Measurements from ENCODE around the gene MOB3A. TPM values are rescaled to one million over a fixed set of nuclear protein-coding genes. Genes with fewer than 3 reads are reported as not detected.

Gene MOB3A
- total and polyA plus RNA-seq, 10 of the 15 experiments (the other 5 are each of a cell fraction or from before 2014, with no cell fraction given): 7.5 to 229 (median 79.4) TPM

DNA sequence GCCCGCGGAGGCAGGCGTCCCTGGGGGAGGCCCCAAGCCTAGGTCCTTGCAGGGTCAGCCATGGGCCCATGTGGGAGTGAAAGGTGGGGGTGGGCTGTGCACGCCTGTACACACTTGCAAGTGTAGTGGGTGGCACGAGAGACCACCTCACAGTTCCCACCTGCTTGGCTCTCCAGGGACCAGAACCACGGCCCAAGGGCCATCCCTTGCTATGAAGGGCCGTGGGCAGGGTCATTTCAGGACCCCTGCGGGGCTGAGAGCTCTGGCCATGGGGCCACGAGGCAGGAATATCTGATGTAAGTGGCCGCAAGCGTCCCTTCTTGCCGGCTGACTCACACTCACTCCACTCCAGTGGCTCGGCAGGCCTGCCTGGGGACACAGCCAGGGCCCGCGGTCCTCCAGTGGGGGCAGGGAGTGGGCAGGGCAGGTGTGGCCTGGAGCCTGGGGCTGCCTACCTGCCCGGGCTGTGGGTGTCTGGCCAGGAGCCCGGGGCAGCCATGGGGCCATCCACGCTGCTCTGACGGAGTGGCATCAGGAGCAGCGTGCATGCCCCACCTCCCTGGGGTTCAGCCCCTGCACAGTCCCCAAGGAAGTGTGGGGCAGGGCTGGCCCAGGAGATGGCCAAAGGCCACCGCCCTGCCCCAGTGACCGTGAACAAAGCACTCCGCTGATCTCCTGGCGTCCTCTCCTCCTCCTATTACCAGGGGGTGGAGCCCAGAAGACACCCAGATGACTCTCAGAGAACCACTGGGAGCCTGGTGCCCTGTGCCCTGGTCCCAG is 36.5 kb downstream of the MOB3A start:
- WGBS (ENCODE audit: insufficient coverage, insufficient replicate concordance, low lambda C conversion rate, missing lambda C conversion rate): 72% methylated on average over 22 of the region's 24 CpGs
- intact Hi-C loops (cut with micrococcal nuclease; ENCODE audit: unreplicated experiment): loop anchor here (5.0 kb wide), 1 partner anchor 42 kb away; the partner anchor contains the start of gene BTBD2
- no peaks in the 10 kb centered on the region for H3K27me3 ChIP-seq (replicated peaks in 1 of 2; ENCODE audit: control insufficient read depth in 2 of 2, insufficient read depth in 2 of 2, low read length in 1 of 2)
- ChIA-PET CTCF (interaction anchor here (0.9 kb wide), 1 partner anchor 8 kb away, joined by 3 read pairs; no protein-coding TSS in a partner anchor), RAD21 (ENCODE audit: unreplicated experiment) (interaction anchor here (1.2 kb wide), 2 partner anchors 8 to 17 kb away, joined by 4 read pairs; no protein-coding TSS in a partner anchor), SMC1A (ENCODE audit: uncharacterized antibody, unreplicated experiment) (no interaction called here), POLR2A (interaction anchor here (0.7 to 1.6 kb wide), 7 partner anchors 8 to 33 kb away, joined by 3 to 13 read pairs (median 7); no protein-coding TSS in a partner anchor)
- FAIRE-seq: no peak
- H3K4me2 ChIP-seq (ENCODE audit: control insufficient read depth, insufficient read depth): peak overlapping the region; percentile 99
- H4K20me1 ChIP-seq (ENCODE audit: control insufficient read depth, insufficient read depth): no peaks in the 10 kb centered on the region
- H3K4me3 ChIP-seq: peak overlapping the region; percentile 88
- peak overlapping the region; percentile 97; the same call in 1 of the 2 replicates for H3K9ac ChIP-seq (ENCODE audit: control insufficient read depth, insufficient read depth, low read length)
- BruUV-seq (replicated peaks): no TSS peak
- no peak for DNase-seq (ENCODE audit: low read depth, low spot score)
- TF ChIP-seq, protein P1, sequence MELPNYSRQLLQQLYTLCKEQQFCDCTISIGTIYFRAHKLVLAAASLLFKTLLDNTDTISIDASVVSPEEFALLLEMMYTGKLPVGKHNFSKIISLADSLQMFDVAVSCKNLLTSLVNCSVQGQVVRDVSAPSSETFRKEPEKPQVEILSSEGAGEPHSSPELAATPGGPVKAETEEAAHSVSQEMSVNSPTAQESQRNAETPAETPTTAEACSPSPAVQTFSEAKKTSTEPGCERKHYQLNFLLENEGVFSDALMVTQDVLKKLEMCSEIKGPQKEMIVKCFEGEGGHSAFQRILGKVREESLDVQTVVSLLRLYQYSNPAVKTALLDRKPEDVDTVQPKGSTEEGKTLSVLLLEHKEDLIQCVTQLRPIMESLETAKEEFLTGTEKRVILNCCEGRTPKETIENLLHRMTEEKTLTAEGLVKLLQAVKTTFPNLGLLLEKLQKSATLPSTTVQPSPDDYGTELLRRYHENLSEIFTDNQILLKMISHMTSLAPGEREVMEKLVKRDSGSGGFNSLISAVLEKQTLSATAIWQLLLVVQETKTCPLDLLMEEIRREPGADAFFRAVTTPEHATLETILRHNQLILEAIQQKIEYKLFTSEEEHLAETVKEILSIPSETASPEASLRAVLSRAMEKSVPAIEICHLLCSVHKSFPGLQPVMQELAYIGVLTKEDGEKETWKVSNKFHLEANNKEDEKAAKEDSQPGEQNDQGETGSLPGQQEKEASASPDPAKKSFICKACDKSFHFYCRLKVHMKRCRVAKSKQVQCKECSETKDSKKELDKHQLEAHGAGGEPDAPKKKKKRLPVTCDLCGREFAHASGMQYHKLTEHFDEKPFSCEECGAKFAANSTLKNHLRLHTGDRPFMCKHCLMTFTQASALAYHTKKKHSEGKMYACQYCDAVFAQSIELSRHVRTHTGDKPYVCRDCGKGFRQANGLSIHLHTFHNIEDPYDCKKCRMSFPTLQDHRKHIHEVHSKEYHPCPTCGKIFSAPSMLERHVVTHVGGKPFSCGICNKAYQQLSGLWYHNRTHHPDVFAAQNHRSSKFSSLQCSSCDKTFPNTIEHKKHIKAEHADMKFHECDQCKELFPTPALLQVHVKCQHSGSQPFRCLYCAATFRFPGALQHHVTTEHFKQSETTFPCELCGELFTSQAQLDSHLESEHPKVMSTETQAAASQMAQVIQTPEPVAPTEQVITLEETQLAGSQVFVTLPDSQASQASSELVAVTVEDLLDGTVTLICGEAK (IDR thresholded peaks at IDR 0.05; ENCODE audit: borderline replicate concordance): no peak
- 0 out of 2 replicates have a peak, but pooled peaks have one; percentile 51 for TF ChIP-seq LARP7 (IDR thresholded peaks at IDR 0.05)
- no peak for TF ChIP-seq SRF (IDR thresholded peaks at IDR 0.05; ENCODE audit: low read depth in 2 of 2, low read length in 2 of 2)
- TF ChIP-seq, protein P2, sequence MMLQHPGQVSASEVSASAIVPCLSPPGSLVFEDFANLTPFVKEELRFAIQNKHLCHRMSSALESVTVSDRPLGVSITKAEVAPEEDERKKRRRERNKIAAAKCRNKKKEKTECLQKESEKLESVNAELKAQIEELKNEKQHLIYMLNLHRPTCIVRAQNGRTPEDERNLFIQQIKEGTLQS (IDR thresholded peaks at IDR 0.05; ENCODE audit: borderline replicate concordance, extremely low read depth, low read depth, low read length): no peak
- peak; percentile 21; the same call in 1 of the 2 replicates for TF ChIP-seq BACH1 (IDR thresholded peaks at IDR 0.05; ENCODE audit: borderline replicate concordance)
- no peak for TF ChIP-seq FOXK2 (IDR thresholded peaks at IDR 0.05)
- TF ChIP-seq HDAC2 (IDR thresholded peaks at IDR 0.05): no peak
- no peak overlapping the region for H2AFZ ChIP-seq (ENCODE audit: control insufficient read depth, low read depth, low read length)
- peak overlapping the region; percentile 98 for H3K27ac ChIP-seq (ENCODE audit: control insufficient read depth, insufficient read depth)
- H3K4me1 ChIP-seq (ENCODE audit: control insufficient read depth, insufficient read depth, low read length): peaks cover 39% of the 10 kb centered on the region
- ATAC-seq: peak; percentile 3; the same call in 1 of the 3 replicates
- H3K79me2 ChIP-seq (ENCODE audit: control insufficient read depth, insufficient read depth, low read length): peaks cover 17% of the 10 kb centered on the region
- H3K9me3 ChIP-seq (replicated peaks; ENCODE audit: control insufficient read depth, insufficient read depth, low read length): no peaks in the 10 kb centered on the region
- H3K36me3 ChIP-seq (ENCODE audit: control insufficient read depth in 2 of 2, insufficient read depth in 2 of 2, low read length in 1 of 2): no peaks in the 10 kb centered on the region
- in situ Hi-C loops (cut with MboI): no loop called here

Data from GM12878 (cell line).